GM18907 (cell line): ENCODE data around the gene SLX4IP.
"Not testable (repeated sequence)": the region's sequence is repeated elsewhere in the genome, so short reads cannot be mapped to it uniquely, and the experiment has no call there.

Experiments
- ATAC-seq: cut with Tn5 transposase; IDR thresholded peaks from one replicate; pipeline ENCODE4 v1.9.1; 2021; ENCODE audit warnings: mild to moderate bottlenecking, moderate library complexity; ENCODE audit not compliant: unreplicated experiment

Gene SLX4IP

GRCh38 chr20:10565922-10566897, 131.1 kb downstream of the SLX4IP start:
- ATAC-seq, result no peak

- ATAC-seq, result no peak
Observed at GRCh38 chr20:10568032-10568431, 132.9 kb downstream of the SLX4IP start.

- no peak for ATAC-seq
Observed at GRCh38 chr20:10571313-10571815, 136.3 kb downstream of the SLX4IP start.

GRCh38 chr20:10572853-10573252, 137.7 kb downstream of the SLX4IP start:
- no peak for ATAC-seq

GRCh38 chr20:10573273-10573950, 138.3 kb downstream of the SLX4IP start:
- no peak for ATAC-seq

GRCh38 chr20:10573951-10574339, 138.8 kb downstream of the SLX4IP start:
- no peak for ATAC-seq

GRCh38 chr20:10576411-10577090, 141.4 kb downstream of the SLX4IP start:
- no peak for ATAC-seq

GRCh38 chr20:10577648-10578047, 142.5 kb downstream of the SLX4IP start:
- ATAC-seq, result no peak

- ATAC-seq, result no peak
Observed at GRCh38 chr20:10578607-10579006, 143.5 kb downstream of the SLX4IP start.

- no peak for ATAC-seq
Observed at GRCh38 chr20:10579942-10580341, 144.8 kb downstream of the SLX4IP start.

GRCh38 chr20:10580700-10581099, 145.6 kb downstream of the SLX4IP start:
- no peak for ATAC-seq

GRCh38 chr20:10581823-10582222, 146.7 kb downstream of the SLX4IP start:
- ATAC-seq, result no peak

- no peak for ATAC-seq
Observed at GRCh38 chr20:10584371-10584770, 149.3 kb downstream of the SLX4IP start.

GRCh38 chr20:10585308-10585707, 150.2 kb downstream of the SLX4IP start:
- no peak for ATAC-seq

GRCh38 chr20:10586296-10586695, 151.2 kb downstream of the SLX4IP start:
- ATAC-seq, result no peak

- ATAC-seq, result not testable (repeated sequence)
Observed at GRCh38 chr20:10590446-10590845, 155.3 kb downstream of the SLX4IP start.

- no peak for ATAC-seq
Observed at GRCh38 chr20:10590950-10591671, 156.0 kb downstream of the SLX4IP start.

- ATAC-seq, result no peak
Observed at GRCh38 chr20:10591946-10592521, 156.9 kb downstream of the SLX4IP start.

GRCh38 chr20:10594296-10594868, 159.3 kb downstream of the SLX4IP start:
- no peak for ATAC-seq

- no peak for ATAC-seq
Observed at GRCh38 chr20:10595266-10595665, 160.2 kb downstream of the SLX4IP start.
